Right lung (tissue), 5 donors: Measurements from ENCODE around the gene ARRDC3. TPM values are rescaled to one million over a fixed set of nuclear protein-coding genes. Genes with fewer than 3 reads are reported as not detected.
"Not testable (repeated sequence)": the region's sequence is repeated elsewhere in the genome, so short reads cannot be mapped to it uniquely, and the experiment has no call there.

Source experiments
- DNase-seq, 2 donors: peaks; one replicate each; pipeline ENCODE4 v3.0.0-alpha.2; 2013
- polyA plus RNA-seq, 5 donors: library from polyadenylated mRNA; unstranded; fragments of 120-200 nt; gene quantifications; one replicate each; pipeline versions ENCODE4 v1.2.1 to v1.2.3, GENCODE V29; 2013; ENCODE audit warnings: inconsistent platforms in 1 of 5, low replicate concordance in 1 of 5; ENCODE audit not compliant: insufficient read length in 5 of 5, insufficient read depth in 1 of 5

Gene ARRDC3
- polyA plus RNA-seq, 5 donors = 96.5 to 263 (median 118) TPM

DNA sequence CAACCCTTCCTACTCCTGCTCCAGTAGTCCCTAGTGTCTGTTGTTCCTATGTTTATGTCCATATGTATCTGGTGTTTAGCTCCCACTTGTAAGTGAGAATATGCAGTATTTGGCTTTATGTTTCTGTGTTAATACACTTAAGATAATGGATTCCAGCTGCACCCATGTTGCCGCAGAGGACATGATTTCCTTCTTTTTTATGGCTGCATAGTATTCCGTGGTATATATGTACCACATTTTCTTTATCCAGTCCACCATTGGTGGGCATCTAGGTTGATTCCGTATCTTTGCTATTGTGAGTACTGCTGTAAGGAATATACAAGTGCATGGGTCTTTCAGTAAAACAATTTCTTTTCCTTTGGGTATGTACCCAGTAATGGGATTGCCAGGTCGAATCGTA is 5.2 kb upstream of the ARRDC3 start:
- DNase-seq = no peak

DNA sequence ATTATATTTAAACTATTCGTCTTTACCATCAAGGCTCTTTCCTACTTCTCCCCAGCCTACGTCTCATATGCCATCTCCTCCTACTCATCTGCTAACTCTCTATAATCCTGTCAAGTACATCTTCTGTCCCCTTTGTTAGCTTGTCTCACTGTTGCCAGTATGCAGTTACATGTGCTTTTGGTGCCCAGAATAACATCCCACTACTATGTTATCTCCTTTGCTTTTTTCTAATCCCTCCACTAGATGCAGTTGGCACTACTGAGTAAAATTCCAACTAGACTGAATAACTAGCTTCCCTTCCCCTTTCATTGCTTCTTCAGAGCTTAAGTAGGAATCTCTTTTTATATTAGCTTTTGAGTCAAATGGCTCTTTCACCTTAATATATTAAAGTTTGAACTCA is 3.0 kb upstream of the ARRDC3 start:
- no peak for DNase-seq

DNA sequence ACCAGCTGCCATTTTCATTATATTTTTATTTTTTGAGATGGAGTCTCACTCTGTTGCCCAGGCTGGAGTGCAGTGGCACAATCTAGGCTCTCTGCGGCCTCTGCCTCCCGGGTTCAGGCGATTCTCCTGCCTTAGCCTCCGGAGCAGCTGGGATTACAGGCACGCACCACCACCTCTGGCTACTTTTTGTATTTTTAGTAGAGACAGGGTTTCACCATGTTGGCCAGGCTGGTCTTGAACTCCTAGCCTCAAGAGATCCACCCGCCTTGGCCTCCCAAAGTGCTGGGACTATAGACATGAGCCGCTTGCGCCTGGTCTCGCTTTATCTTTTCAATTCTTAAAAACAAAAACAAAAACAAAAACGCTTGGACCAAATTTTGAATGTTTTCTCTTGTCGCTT is 2.5 kb upstream of the ARRDC3 start:
- DNase-seq = not testable (repeated sequence)

DNA sequence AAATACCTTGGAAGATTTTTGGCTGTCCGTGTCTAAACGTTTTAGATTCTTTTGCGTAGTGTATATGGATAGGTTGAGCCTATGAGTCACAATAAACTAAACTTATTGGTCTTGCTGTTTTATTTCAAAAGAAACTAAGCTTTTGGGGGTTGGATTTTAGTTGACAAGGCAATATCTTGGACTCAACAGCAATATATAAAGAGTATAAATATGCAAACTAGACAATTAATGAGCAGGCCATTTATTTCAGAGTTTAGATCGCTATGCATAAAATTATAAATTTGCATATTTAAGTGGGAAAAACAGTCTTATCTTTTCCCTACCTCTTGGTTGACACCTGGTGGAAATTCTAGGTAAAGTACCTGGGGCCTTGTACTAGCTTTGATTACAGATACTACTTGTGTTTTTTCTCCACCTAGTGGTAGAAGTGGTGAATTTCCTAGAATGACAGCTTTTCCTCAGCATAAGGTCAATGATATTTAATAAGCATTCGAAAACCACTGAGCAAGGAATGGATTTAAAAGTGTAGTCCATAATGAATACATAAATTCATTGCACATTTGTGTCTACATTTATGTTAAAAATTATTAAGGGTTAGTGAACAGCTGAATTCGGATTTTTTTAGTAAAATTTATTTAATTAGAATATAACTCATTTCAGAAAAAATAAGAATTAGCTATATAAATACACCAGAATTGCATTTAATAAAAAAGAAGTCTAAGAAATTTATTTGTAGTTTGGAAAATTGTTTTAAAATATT is 1.7 kb upstream of the ARRDC3 start:
- peak; percentile 71 to 78 for DNase-seq

DNA sequence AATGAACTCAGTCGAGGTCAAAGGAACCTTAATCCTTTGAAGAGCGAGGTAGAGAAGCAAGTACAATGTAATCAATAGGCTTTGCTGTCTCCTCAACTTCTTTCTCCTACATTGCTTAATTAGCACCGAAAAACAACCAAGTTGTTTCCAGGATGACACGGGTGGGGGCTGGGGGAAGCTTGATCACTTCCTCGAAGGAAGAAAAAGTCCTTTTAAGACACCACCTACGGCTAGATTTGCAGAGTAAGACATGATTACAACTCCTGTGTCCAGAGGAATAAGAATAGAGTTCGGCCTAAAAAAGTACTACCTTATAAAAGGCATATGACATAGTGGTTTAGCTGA is 811 bp upstream of the ARRDC3 start:
- DNase-seq = no peak

DNA sequence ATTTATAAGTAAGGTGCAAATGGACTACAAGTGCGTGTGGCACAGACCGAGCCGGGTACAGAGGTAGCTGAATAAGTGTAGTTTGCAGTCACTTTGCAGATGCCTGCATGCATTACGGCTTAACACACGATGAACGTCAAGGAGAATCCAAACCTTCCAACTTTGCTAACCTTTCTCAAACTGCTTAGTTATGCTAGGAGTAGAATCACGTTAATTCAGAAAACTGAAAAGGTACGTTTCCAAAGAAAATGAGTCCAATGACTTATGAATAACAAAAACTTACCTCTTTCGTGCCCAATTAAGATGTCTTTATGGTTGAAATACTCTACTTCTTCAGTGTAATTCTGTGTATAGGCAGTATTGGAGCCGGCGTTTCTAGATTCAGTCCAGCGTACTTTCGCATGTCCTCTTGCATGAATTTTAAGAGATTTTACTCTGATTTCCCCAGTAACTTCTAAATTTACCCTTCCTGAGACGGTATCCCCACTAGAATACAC is 539 bp downstream of the ARRDC3 start:
- peak; percentile 57 to 59 for DNase-seq

DNA sequence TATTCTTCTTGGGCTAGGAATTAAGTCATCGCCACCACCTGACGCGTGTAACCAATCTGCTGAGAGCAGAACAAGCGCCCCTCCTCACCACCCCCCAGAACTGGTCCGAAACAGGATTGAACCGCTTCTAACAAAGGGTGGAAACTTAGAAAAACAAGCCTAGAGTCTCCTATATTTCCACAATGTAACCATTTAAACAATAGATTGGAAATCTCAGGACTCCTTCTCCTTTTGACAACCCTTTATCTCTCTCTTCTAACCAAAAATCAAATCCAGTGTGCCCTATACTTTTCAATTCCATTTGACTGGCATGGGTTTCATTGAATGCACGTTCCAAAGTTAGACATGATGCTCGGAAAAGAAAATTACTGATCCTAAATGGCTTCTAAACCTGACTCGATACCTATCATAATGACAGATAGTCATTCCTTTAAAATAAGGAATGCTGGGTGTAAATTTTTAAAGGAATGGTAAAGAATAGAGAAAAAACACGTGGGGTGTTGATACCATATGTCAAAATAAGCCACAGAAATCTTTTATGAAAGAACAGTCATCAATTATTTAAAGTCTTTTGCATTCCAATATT is 1.2 kb downstream of the ARRDC3 start:
- DNase-seq = peak; percentile 89 to 93

DNA sequence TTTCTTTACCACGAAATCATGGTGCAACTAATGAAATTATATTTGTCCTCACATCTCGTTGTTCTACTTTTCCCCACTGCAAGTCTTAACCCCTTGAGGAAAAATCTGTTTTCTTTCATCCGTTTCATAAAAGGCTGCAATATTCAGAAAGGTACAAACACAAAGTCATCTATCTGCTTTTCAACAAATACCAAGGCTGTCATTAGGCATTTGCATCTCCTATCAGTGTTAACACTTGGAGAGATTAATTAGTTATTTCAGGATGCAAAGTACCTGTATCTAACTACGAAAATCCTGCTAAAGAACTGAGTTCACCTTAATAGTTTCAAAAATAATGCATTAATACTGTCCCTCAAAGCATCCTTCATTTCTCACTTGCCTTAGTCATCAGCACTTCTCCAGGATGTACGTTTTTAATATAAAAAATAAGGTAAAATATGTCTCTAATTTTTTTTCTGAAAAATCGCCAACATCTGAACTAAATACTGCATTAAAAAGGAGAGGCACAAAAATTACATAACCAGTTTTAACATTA is 1.8 kb downstream of the ARRDC3 start:
- DNase-seq = no peak

DNA sequence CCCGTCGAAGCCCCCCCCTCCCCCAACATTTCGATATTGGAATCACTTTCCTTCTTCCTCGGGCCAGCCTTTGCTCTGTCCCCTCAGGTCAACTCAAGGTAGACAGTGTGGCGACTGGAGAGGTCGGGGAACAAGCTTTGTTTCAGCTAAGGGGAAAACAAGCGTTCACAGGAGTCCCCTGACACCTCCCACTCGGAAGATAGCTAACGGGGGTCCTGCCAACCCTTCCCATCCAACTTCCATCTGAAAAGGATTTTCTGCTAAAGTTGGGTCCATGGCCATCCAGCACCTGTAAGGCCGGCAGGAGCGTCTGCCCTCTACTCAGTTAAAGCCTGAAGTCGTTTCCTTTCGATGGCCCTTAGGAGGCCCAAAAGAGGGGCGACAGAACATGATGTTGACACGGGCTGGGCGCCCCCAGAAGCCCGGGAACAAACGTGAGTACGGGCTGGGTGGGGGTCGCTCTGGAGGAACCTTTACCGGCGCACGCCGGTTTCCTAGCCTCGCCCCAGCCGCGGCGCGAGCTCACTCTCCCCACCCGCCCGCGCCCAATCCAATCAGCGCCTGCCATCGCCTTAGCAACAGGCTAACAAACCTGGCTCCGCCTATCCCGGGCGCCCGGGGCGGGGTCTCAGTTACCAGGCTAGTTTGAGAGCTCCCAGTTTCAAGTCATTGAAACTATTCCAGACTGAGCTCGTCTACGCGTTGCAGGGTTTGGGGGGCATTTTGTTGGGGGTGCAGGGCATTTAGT is 2.5 kb downstream of the ARRDC3 start:
- peak; percentile 97 to 98 for DNase-seq

DNA sequence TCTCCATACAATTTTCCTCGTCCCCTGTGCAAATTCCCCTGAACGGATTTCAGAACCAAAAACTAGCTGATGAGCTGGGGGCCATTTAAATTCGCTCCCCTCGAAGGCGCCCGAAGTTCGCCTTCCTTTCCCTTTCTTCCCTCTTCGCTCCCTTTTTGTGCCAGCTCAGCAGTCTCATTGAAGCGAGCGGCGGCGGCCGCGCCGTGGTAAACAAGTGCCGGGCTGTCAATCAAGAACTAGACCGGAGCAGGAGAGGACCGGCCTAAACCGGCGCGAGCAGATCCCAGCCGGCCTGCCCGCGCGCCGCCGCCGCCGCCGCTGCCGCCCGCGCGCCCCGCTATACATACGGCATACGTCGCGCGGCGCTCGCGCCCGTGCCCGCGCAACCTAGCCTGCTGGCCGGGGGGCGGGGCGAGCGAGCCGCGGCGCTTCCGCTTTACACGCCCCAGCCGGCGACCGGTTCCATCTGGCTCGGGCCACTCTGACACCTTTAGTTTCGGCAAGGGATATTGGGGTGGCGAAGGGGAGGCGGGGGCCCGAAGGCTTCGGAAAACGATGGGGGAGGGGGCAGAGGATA is 3.1 kb downstream of the ARRDC3 start:
- peak; percentile 94 to 95 for DNase-seq

DNA sequence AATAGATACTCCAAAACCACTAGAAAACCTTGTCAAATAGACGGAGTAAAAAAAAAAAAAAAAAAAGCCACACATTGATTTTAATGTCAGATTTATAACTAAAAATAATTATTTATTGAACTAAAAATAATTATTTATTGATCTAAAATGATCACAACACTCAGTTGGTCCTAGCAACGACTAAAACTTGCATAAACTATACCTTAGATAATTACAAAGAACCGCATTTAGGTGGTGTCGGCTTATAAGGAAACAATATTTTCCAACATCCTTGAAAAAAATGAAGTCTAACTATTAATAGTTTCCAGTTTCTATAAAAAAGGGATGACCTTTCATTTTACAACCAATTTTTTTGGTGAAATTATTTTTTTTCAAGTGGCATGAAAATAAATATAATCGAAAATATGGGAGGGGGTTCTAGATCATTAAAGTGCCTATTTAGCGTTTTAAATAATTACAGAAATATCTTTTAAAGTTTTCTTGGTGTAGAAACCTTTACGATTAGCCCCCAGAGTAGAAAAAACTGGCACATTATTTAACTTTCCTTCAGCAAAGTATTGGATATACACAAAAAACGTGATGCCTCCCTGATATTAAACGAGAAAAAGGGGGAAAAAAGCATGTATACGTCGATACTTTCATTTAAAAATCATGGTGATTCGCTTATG is 3.7 kb downstream of the ARRDC3 start:
- DNase-seq = peak in 1 of 2 donors; percentile 18

DNA sequence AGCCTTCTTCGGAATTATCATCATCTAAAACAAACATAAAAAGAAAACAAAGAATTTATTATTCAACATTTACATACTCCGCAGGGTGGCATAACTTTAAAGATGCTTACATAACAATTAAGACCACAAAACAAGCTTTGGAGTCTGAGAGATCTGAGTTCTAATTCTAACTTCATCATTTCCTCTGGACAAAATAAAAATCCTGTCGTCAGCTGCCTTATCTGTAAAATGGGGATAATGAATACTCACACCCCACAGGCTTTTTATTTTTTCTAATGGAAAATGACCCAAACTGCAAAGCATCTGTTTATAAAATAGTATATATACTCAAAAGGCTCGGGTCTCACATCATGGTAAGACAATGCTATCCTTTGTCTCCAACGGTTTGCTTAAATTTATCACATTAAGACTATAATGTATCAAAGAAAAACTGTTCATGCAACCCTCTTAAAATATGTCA is 4.3 kb downstream of the ARRDC3 start:
- peak in 1 of 2 donors; percentile 26 for DNase-seq

DNA sequence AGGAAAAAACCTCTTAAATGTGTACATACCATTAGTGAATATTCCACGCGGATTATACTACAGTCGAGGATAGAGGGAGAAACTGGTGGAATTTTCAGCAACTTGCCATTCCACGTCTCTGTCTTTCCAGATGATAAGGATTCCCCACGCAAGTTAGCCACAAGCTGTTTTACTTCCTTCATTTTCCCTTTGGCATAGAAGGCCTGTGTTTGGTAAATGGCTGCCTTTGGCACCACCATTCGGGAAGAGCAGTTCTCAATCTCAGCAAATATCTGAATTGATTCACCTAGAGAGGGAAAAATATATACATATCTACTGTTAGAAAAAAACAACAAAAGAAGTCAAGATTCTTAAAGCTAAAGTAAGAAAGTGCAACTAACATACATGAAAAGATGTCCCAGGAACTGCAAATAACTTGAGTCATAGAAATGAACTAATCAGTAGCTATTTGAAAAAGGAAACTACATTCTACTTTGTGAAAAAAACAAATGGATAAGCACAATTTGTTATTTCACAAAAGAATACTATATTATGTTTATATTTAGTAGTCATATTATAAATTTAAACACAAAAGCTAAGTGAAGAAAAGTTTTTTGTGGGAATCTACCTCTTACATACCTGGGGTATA is 8.1 kb downstream of the ARRDC3 start:
- DNase-seq = no peak

DNA sequence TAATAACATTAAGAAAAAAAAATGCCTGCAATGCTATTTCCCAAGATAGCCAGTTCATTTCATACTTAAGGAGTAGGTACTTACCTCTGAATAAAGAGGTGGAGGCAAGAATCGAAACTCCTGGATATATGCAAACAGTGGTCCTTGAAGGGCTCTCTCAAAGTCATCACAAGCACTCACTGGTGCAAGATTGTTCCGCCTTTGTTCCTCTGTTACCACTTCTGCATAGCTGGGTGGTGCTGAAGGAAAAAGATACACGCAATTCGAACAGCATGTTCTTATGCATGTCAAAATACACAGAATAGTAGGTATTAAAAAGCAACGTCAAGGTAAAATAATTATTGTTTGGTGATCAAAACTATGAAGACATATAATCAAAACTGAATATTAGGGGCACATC is 9.5 kb downstream of the ARRDC3 start:
- DNase-seq = no peak

DNA sequence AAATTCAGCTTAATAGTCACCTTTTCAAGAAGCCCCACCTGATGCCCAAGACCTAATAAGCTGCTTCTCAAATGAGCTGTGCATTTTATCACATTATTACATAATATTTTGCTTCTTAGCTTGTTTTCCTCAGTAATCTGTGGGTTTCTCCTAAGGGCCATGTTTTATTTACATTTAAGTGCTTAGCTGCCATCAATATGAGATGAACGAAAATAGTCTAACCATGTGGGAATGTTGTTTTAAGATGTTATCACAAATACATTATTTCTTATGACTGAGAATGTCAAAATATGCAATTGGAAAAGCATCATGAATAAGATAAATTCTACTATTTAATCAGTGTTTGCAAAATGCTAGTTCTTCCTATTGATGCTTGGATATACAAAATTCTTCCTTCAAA is 10.1 kb downstream of the ARRDC3 start:
- no peak for DNase-seq

DNA sequence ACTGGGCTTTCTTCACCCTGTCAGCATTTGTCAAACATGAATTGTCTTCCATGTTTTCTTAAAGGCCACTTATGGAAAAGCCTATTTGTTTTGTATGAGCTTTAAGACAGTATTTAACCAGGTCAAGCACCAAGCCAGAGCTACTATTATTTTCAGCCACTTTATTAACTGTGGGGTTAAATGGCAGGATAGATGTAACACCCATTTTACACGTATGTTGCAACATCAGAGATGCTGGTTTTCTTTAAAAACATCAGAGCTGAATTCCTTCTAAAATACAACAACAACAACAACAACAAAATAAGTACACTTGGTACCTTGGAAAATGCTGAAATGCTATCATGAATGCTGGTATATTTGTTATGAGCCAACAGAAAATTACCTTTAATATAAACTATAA is 13.6 kb downstream of the ARRDC3 start:
- no peak for DNase-seq

DNA sequence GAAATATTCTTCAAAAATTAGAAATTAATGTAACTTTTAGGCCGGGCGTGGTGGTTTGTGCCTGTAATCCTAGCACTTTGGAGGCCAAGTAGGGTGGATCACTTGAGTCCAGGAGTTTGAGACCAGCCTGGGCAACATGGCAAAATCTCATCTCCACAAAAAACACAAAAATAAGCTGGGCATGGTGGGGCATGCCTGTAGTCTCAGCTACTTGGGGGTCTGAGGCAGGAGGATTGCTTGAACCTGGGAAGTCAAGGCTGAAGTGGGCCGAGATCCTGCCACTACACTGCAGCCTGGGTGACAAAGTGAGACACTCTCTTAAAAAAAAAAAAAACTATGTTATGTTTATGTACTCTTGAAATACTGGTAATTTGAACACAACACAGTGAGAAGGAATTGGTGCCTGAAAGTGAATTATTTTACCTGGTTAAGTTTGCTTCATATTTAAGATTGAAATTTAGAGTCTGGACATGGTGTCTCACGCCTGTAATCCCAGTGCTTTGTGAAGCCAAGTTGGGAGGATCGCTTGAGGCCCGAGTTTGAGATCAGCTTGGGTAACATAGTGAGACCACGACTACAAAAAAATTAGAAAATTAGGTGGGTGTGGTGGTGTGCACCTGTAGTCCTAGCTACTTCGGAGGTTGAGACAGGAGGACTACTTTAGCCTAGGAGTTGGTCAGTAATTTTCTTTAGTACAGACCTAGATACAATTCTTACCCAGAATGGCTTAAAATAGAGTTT is 15.0 kb downstream of the ARRDC3 start:
- DNase-seq = no peak

DNA sequence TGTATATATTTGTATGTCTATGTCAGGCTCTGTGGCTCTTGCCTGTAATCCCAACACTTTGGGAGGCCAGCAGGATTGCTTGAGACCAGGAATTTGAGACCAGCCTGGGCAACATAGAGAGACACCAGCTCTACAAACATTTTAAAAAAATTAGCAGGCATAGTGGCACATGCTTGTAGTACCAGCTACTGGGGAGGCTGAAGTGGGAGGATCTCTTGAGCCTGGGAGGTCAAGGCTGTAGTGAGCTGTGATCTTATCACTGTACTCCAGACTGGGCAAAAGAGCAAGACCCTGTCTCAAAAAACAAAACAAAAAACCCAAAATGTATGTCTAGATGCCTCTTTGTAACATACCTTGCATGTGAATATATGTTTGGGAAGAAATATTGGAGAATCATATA is 15.8 kb downstream of the ARRDC3 start:
- no peak for DNase-seq

DNA sequence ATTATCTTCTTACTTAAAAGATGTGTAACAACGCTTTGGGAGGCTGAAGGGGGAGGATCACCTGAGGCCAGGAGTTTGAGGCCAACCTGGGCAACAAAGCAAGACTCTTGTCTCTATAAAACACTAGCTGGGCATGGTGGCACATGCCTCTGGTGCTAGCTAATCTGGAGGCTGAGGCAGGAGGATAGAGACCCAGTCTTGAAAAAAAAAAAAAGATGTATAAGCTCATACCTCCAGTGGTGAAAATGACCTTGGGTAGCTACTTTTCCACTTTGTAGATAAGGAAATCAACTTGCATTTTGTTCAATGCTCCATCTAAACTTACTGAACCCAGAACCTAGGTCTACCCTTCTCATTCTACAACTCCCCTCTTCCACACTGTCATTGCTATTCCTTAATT is 16.6 kb downstream of the ARRDC3 start:
- DNase-seq = no peak

DNA sequence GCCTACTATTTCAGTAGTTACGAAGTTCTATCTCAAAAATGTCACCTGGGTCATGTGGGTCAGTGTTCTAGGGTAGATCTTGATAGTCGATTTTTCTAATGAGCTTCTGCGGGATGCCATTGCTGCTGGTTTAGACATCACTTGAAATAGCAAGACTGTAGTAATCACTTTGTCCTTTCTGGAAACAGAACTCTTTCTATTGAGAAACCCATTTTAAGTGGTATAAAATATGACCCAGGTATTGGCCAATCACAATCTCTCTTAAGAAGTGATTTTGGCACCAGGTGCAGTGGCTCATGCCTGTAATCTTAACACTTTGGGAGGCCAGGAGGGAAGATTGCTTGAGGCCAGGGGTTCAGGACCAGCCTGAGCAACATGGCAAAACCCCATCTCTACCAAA is 17.6 kb downstream of the ARRDC3 start:
- DNase-seq = no peak
